Upper lobe of left lung (tissue), 6 donors: ENCODE data around the gene MORN4. TPM values are rescaled to one million over a fixed set of nuclear protein-coding genes. Genes with fewer than 3 reads are reported as not detected.

Experiments used
- ATAC-seq, 2 donors: fragments of 200-7000 bp; cut with Tn5 transposase; one replicate each; pipeline ENCODE4 v1.9.1; 2022; ENCODE audit warnings: mild to moderate bottlenecking in 2 of 2, moderate library complexity in 2 of 2; ENCODE audit not compliant: low FRiP score in 2 of 2
- DNase-seq, 2 donors: peaks; one replicate each; pipeline ENCODE4 v3.0.0-alpha.2; 2019 to 2020
- H3K27ac ChIP-seq, 4 donors: fragments of 200-600 bp; sonication (generic); one replicate each; pipeline ENCODE4 v1.5.1; 2016 to 2019
- H3K27me3 ChIP-seq, 4 donors: fragments of 200-600 bp; sonication (generic); one replicate each; pipeline ENCODE4 v1.5.1; 2017 to 2019
- H3K36me3 ChIP-seq, 4 donors: fragments of 200-600 bp; sonication (generic); one replicate each; pipeline ENCODE4 v1.5.1; 2016 to 2019
- H3K4me1 ChIP-seq, 4 donors: fragments of 200-600 bp; sonication (generic); one replicate each; pipeline ENCODE4 v1.5.1; 2018 to 2019
- H3K4me3 ChIP-seq, 4 donors: fragments of 200-600 bp; sonication (generic); one replicate each; pipeline ENCODE4 v1.5.1; 2017 to 2019; ENCODE audit warnings: mild to moderate bottlenecking in 2 of 4, moderate library complexity in 1 of 4
- H3K9me3 ChIP-seq, 4 donors: fragments of 200-600 bp; sonication (generic); one replicate each; pipeline ENCODE4 v1.5.1; 2018 to 2019
- CTCF ChIP-seq, 6 experiments: fragments of 450-650 bp in 4 of 6; fragments of 200-600 bp in 2 of 6; sonication (generic) in 2 of 6; IDR thresholded peaks; one replicate each; pipeline ENCODE4 v1.5.1; 2016 to 2019; ENCODE audit warnings: antibody characterized with exemption in 6 of 6
- EP300 ChIP-seq, 4 donors: sonication (generic); formaldehyde crosslinking; IDR thresholded peaks; one replicate each; pipeline ENCODE4 v1.5.1; 2017; ENCODE audit warnings: antibody characterized with exemption in 4 of 4, control low read depth in 2 of 4
- POLR2A ChIP-seq, 4 donors: fragments of 450-650 bp; IDR thresholded peaks; one replicate each; pipeline ENCODE4 v1.5.1; 2016 to 2017; ENCODE audit warnings: antibody characterized with exemption in 4 of 4, mild to moderate bottlenecking in 2 of 4
- POLR2AphosphoS5 ChIP-seq, 2 donors: sonication (generic); formaldehyde crosslinking; IDR thresholded peaks; one replicate each; pipeline ENCODE4 v1.5.1; 2017; ENCODE audit warnings: antibody characterized with exemption in 2 of 2
- WGBS, 2 donors: methylation state at CpG; one replicate each; pipeline ENCODE4 v1.1.5; 2017 to 2018; 5-methylcytosine and 5-hydroxymethylcytosine counted together
- total RNA-seq, 6 donors: library from RNA; depleted of rRNA in 4 of 6; stranded (reverse); fragments of >200 nt in 4 of 6; gene quantifications; one replicate each; pipeline versions ENCODE4 v1.1.0 to v1.2.1, GENCODE V29; 2016 to 2021
- donor health status: DM: no; HTN: no; CAD: no; lungs with moderate emphysema.
- donor health status: DM: no; HTN: yes; CAD: no; lungs with severe emphysema.

MORN4 gene
- total RNA-seq, 6 donors from 2014 or later, result 1.3 to 7.7 (median 3.2) TPM

DNA sequence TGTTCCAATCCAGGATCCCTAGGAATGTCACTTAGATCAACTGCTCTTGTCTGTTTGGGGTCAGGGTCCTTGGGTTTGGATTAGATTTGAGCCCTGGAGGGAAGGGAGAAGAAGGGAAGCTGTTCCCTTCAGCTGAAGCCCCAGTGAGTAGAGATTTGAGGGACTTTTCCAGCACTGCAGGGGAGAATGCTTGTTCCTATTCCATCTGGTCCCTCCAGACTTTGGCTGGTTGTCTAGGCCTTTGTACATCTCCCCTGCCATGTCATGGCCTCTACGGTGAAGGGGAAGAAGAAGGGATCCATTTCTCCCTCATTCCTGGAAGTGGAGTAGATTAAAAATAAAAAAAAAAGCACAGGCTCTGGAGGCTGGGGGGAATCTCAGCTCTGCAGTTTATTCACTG lies 32.7 kb downstream of the MORN4 start:
- Histone ChIP-seq H3K27me3 (no peaks in the 10 kb centered on the region), H3K4me3 (no peak overlapping the region), H3K4me1 (peaks cover 4 to 15% (median 9%) of the 10 kb centered on the region in 4 donors), H3K27ac (no peak overlapping the region), H3K9me3 (no peaks in the 10 kb centered on the region), H3K36me3 (no peaks in the 10 kb centered on the region)
- no peak for DNase-seq
- no peak for TF ChIP-seq EP300 (IDR thresholded peaks at IDR 0.05)
- no peak for TF ChIP-seq CTCF (IDR thresholded peaks at IDR 0.05)
- TF ChIP-seq POLR2A (IDR thresholded peaks at IDR 0.05), result no peak
- TF ChIP-seq POLR2AphosphoS5 (IDR thresholded peaks at IDR 0.05), result no peak
- no peak for ATAC-seq
- 90 to 95% methylated on average over 1 of the region's 1 CpG for WGBS, 2 donors

DNA sequence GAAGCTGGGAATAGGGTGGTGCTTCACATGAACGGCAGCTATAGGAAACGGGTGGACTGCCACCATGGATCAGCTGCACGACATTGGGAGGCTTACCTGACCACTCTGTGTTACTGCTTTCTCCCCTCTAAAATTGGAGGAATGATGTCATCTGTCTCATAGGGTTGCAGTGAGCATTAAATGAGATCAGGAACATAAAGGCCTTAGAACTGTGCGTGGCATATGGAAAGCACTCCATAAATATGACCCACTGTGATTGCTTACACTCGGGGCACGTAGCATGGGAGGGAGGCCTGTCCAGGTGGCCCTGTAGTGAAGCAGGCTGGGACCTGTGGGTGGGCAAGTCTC lies 34.1 kb downstream of the MORN4 start:
- Histone ChIP-seq H3K4me1 (peaks cover 4 to 15% (median 9%) of the 10 kb centered on the region in 4 donors), H3K36me3 (no peaks in the 10 kb centered on the region), H3K27ac (no peak overlapping the region), H3K4me3 (no peak overlapping the region), H3K9me3 (no peaks in the 10 kb centered on the region), H3K27me3 (no peaks in the 10 kb centered on the region)
- DNase-seq (no peak), ATAC-seq (no peak)
- WGBS, 2 donors, result 90 to 91% methylated on average over 6 of the region's 6 CpGs
- TF ChIP-seq CTCF (IDR thresholded peaks at IDR 0.05) (no peak), POLR2AphosphoS5 (IDR thresholded peaks at IDR 0.05) (no peak), EP300 (IDR thresholded peaks at IDR 0.05) (no peak), POLR2A (IDR thresholded peaks at IDR 0.05) (no peak)

GRCh38 chr10:97598407-97599271 lies 34.7 kb downstream of the MORN4 start:
- ATAC-seq (no peak), DNase-seq (peak in 1 of 2 donors; percentile 67)
- peaks cover 4 to 15% (median 11%) of the 10 kb centered on the region in 4 donors for H3K4me1 ChIP-seq
- H3K4me3 ChIP-seq, result no peak overlapping the region
- no peaks in the 10 kb centered on the region for H3K9me3 ChIP-seq
- no peak overlapping the region for H3K27ac ChIP-seq
- no peaks in the 10 kb centered on the region for H3K36me3 ChIP-seq
- no peaks in the 10 kb centered on the region for H3K27me3 ChIP-seq
- 92% methylated on average over 12 to 19 of the region's 19 CpGs for WGBS, 2 donors
- TF ChIP-seq POLR2A (IDR thresholded peaks at IDR 0.05) (no peak), POLR2AphosphoS5 (IDR thresholded peaks at IDR 0.05) (no peak), EP300 (IDR thresholded peaks at IDR 0.05) (no peak), CTCF (IDR thresholded peaks at IDR 0.05) (no peak)

GRCh38 chr10:97597778-97598177 lies 35.5 kb downstream of the MORN4 start:
- no peak for ATAC-seq
- DNase-seq, result no peak
- Histone ChIP-seq H3K4me3 (no peak overlapping the region), H3K27me3 (no peaks in the 10 kb centered on the region), H3K9me3 (no peaks in the 10 kb centered on the region), H3K27ac (peak overlapping the region in 1 of 4 donors; percentile 64), H3K4me1 (peaks cover 4 to 15% (median 13%) of the 10 kb centered on the region in 4 donors), H3K36me3 (no peaks in the 10 kb centered on the region)
- WGBS, 2 donors, result 46 to 79% methylated on average over 2 of the region's 2 CpGs
- TF ChIP-seq EP300 (IDR thresholded peaks at IDR 0.05), result no peak
- no peak for TF ChIP-seq POLR2A (IDR thresholded peaks at IDR 0.05)
- TF ChIP-seq POLR2AphosphoS5 (IDR thresholded peaks at IDR 0.05), result no peak
- no peak for TF ChIP-seq CTCF (IDR thresholded peaks at IDR 0.05)
